DND-41 (cell line): ENCODE measurements around the gene BRINP1.

Experiments
- ATAC-seq: fragments of 200-7000 bp; cut with Tn5 transposase; 3 replicates; pipeline ENCODE4 v1.9.1; 2021; ENCODE audit warnings: low read depth; ENCODE audit not compliant: insufficient read depth
- DNase-seq: peaks from one replicate; pipeline ENCODE4 v3.0.0-alpha.2; 2020
- H2AFZ ChIP-seq: 2 replicates; pipeline ENCODE4 v1.6.0; 2012; ENCODE audit warnings: low read depth, low read length
- H3K27ac ChIP-seq: 2 replicates; pipeline ENCODE4 v1.5.1; 2012; ENCODE audit warnings: low read length, inconsistent platforms
- H3K27me3 ChIP-seq: fragments of 200-600 bp; sonication (generic); 2 replicates; pipeline ENCODE4 v1.6.0; 2012; ENCODE audit warnings: low read length, mild to moderate bottlenecking, inconsistent platforms; ENCODE audit not compliant: insufficient read depth, poor library complexity
- H3K36me3 ChIP-seq: 2 replicates; pipeline ENCODE4 v1.5.1; 2012; ENCODE audit warnings: low read length, inconsistent platforms; ENCODE audit not compliant: insufficient read depth
- H3K4me1 ChIP-seq: 2 replicates; pipeline ENCODE4 v1.5.1; 2012; ENCODE audit warnings: mild to moderate bottlenecking, low read length; ENCODE audit not compliant: insufficient read depth
- H3K4me2 ChIP-seq: 2 replicates; pipeline ENCODE4 v1.6.0; 2012; ENCODE audit warnings: mild to moderate bottlenecking, moderate library complexity, low read length, inconsistent platforms; ENCODE audit not compliant: insufficient read depth
- H3K4me3 ChIP-seq, 2 experiments: fragments of 200-600 bp in 1 of 2; shearing (Covaris generic) in 1 of 2; 2 replicates each; pipeline ENCODE4 v1.5.1; 2012 to 2016; ENCODE audit warnings: inconsistent platforms in 2 of 2, low read length in 2 of 2, mild to moderate bottlenecking in 2 of 2, low read depth in 1 of 2, moderate library complexity in 1 of 2
- H3K79me2 ChIP-seq: 2 replicates; pipeline ENCODE4 v1.6.0; 2012; ENCODE audit warnings: low read length, inconsistent platforms; ENCODE audit not compliant: insufficient read depth
- H3K9ac ChIP-seq: 2 replicates; pipeline ENCODE4 v1.6.0; 2012; ENCODE audit warnings: low read depth, mild to moderate bottlenecking, inconsistent platforms, low read length, moderate library complexity
- H3K9me3 ChIP-seq: 2 replicates; pipeline ENCODE4 v1.5.1; 2012; ENCODE audit warnings: low read length, moderate library complexity, mild to moderate bottlenecking, inconsistent platforms; ENCODE audit not compliant: insufficient read depth, severe bottlenecking
- H4K20me1 ChIP-seq: 2 replicates; pipeline ENCODE4 v1.6.0; 2012; ENCODE audit warnings: low read length; ENCODE audit not compliant: insufficient read depth
- CTCF ChIP-seq: IDR thresholded peaks from 2 replicates; pipeline ENCODE4 v1.5.1; 2012; ENCODE audit warnings: borderline replicate concordance, low read length, moderate library complexity, mild to moderate bottlenecking; ENCODE audit not compliant: poor library complexity, severe bottlenecking; ENCODE audit errors: extremely low read depth
- EZH2 ChIP-seq: IDR thresholded peaks from 3 replicates; pipeline ENCODE4 v1.6.1; 2012; ENCODE audit warnings: borderline replicate concordance, low read depth, mild to moderate bottlenecking, moderate library complexity, low read length, inconsistent platforms; ENCODE audit not compliant: severe bottlenecking

Gene BRINP1

GRCh38 chr9:119304555-119304954 is 64.7 kb downstream of the BRINP1 start:
- no peak for DNase-seq

GRCh38 chr9:119302988-119303698 is 66.1 kb downstream of the BRINP1 start:
- DNase-seq (no peak), ATAC-seq (no peak)
- Histone ChIP-seq H4K20me1 (no peaks in the 10 kb centered on the region), H3K27me3 (no peaks in the 10 kb centered on the region), H3K4me1 (no peaks in the 10 kb centered on the region), H3K27ac (no peak overlapping the region), H3K9me3 (no peaks in the 10 kb centered on the region), H3K9ac (no peak overlapping the region), H2AFZ (no peak overlapping the region), H3K4me3 (no peak overlapping the region), H3K36me3 (no peaks in the 10 kb centered on the region), H3K4me2 (no peak overlapping the region), H3K79me2 (no peaks in the 10 kb centered on the region)
- TF ChIP-seq CTCF, result no peak

More at GRCh38 chr9:119304555-119304954, 64.7 kb downstream of the BRINP1 start:
- H3K4me3 ChIP-seq, result no peak overlapping the region
- TF ChIP-seq EZH2, result no peak
- no peak for TF ChIP-seq CTCF
- no peak overlapping the region for H2AFZ ChIP-seq
- H3K9me3 ChIP-seq, result no peaks in the 10 kb centered on the region
- H4K20me1 ChIP-seq, result no peaks in the 10 kb centered on the region
- H3K9ac ChIP-seq, result no peak overlapping the region
- H3K4me2 ChIP-seq, result no peak overlapping the region
- no peaks in the 10 kb centered on the region for H3K27me3 ChIP-seq
- no peaks in the 10 kb centered on the region for H3K4me1 ChIP-seq
- ATAC-seq, result no peak
- H3K36me3 ChIP-seq, result no peaks in the 10 kb centered on the region
- no peaks in the 10 kb centered on the region for H3K79me2 ChIP-seq
- H3K27ac ChIP-seq, result no peak overlapping the region

- ATAC-seq (no peak), DNase-seq (no peak)
- Histone ChIP-seq H4K20me1 (no peaks in the 10 kb centered on the region), H3K4me3 (no peak overlapping the region), H3K9ac (no peak overlapping the region), H3K4me2 (no peak overlapping the region), H3K9me3 (no peaks in the 10 kb centered on the region), H3K27me3 (no peaks in the 10 kb centered on the region), H3K4me1 (no peaks in the 10 kb centered on the region), H3K27ac (no peak overlapping the region), H3K79me2 (no peaks in the 10 kb centered on the region), H3K36me3 (no peaks in the 10 kb centered on the region), H2AFZ (no peak overlapping the region)
- TF ChIP-seq CTCF, result no peak
- no peak for TF ChIP-seq EZH2
Observed at GRCh38 chr9:119298076-119298853, 71.0 kb downstream of the BRINP1 start.
